HG03460 (cell line): ENCODE results near the gene MZT2B.
"Not testable (repeated sequence)": the region's sequence is repeated elsewhere in the genome, so short reads cannot be mapped to it uniquely, and the experiment has no call there.

Experiments
- ATAC-seq: cut with Tn5 transposase; IDR thresholded peaks from one replicate; pipeline ENCODE4 v1.9.1; 2021; ENCODE audit not compliant: unreplicated experiment

MZT2B gene

GRCh38 chr2:130202518-130202917, 20.5 kb downstream of the MZT2B start:
- not testable (repeated sequence) for ATAC-seq

DNA sequence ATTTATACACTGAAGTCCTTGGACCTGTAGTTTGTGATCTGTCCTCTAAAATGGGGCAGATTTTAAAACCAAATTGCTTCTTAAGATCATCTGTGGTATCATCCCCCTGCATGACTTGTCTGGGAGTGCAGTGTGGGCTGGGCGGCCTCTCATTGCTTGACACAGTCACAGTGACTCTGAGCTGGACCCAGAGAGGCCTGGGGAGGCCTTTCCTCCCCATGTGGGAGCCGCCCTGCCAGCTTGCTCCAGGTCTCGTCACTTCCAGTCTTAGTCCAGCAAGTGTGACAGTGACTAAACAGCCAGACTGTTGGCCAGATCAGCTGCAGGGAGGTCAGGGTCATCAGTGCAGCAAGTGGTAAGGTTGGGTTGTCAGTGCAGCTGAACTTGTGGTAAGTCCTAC, 21.1 kb downstream of the MZT2B start:
- ATAC-seq = not testable (repeated sequence)

DNA sequence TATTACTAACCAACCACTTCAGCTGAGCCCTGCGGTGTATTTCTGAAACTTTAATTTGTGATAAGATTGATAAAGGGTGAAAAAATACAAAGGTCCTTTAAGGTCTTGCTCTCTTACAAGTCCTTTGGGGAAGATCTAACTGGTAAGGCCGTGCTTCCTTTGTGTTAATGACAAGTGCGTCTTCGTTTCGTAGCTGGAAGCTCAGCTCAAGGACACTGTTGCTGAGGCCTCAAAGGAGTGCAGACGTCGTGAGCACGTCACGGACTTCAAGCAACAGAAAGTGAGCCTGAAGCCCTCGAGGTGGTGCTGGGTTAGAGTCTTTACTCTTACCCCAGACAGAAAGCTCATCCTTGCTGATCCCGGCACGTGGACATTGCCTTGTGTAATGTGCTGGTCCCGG, 25.0 kb downstream of the MZT2B start:
- not testable (repeated sequence) for ATAC-seq

DNA sequence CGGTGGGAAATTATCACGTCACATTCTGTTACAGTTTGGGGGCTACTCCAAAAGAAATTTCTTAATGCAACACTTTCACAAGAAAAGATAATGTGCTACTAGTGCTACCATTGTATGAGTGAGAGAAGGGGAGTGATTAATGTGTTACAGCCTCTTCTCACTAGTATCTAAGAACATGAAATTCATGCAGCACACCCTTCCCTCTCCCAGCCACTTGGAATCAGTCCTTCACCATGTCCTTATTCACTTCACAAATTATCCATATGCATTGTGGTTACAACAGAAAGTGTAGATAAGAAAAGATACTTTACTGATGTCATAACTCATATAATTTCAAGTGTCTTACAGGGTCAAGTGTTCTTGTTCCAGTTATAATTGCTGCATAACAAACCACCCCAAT, 37.1 kb downstream of the MZT2B start:
- not testable (repeated sequence) for ATAC-seq

DNA sequence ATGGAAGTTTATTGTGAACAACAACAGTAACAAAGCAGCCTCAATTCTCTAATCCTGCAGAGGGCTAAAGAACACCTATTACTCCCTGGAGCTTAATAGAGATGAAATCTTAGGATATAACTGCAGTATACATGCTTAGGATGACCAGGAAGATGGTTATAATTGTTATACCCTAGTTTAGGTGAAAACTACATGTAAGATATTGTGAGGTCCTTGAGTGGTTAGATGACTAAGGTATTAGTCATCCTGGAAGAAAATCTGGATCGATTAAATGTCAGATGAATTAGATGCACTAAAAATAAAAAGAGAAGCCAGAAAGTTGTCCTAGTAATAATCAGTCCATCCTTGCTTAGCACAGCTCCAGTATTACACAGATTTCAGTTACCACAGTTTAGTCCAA, 38.4 kb downstream of the MZT2B start:
- not testable (repeated sequence) for ATAC-seq

- peak; percentile 86 for ATAC-seq
Observed at GRCh38 chr2:130222523-130222922, 40.5 kb downstream of the MZT2B start.

DNA sequence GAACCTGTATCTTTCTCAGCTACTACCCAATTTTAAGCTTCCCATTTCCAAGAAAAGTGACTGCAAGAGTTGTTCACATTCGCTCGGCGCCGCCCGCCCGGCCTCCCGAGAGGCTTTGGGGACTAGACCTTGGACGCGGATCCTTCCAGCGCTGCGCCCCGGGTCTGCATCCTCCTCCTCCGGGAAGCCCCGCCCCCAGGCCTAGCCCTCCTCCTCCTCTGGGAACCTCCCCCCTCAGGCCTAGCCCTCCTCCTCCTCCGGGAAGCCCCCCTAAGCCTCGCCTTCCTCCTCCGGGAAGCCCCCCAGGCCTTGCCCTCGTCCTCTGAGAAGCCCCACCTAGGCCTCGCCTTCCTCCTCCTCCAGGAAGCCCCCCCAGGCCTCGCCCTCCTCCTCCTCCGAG, 45.9 kb downstream of the MZT2B start:
- ATAC-seq = not testable (repeated sequence)

DNA sequence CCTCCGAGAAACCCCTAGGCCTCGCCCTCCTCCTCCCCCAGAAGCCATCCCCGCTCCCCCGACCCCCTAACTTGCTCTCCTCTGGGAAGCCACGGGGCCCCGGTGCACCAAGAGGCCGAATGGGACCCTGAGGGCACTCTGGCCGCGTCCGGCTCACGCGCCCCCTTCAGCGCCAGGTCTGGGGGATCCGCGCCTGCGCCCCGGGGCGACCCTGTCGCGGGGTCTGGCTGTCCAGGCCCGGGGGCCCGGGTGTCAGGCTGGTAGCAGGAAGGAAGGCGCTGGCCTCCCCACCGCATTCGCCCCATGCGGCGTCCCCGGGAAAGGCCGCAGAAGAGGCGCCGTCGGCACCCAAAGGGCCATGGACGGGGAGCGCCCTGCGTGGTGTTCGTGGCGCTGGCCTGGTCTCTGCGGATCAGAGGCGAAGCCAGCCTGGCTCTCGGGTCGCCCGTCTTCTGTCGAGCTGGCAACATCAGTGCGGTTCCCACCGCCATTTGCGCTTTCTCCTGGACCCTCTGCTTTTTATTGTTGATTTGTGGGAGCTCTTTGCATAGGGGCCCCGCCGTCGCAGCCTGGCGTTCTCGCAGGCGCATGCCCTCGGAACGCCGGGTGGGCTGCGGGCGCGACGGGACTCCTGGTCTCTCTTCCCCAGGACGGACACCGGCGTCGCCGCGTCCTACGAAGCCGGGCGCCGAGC, 46.6 kb downstream of the MZT2B start:
- ATAC-seq = not testable (repeated sequence)

- not testable (repeated sequence) for ATAC-seq
Observed at GRCh38 chr2:130229161-130229510, 47.1 kb downstream of the MZT2B start.

DNA sequence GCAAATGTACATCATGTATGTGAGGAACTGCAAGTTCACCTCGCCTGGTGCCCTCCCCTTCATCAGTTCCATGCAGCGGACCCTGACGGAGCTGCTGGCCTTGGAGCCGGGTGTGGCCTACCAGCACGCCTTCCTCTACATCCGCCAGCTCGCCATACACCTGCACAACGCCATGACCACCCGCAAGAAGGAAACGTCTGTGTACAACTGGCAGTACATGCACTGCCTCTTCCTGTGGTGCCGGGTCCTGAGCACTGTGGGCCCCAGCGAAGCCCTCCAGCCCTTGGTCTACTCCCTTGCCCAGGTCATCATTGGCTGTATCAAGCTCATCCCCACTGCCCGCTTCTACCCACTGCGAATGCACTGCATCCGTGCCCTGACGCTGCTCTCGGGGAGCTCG, 48.3 kb downstream of the MZT2B start:
- not testable (repeated sequence) for ATAC-seq

DNA sequence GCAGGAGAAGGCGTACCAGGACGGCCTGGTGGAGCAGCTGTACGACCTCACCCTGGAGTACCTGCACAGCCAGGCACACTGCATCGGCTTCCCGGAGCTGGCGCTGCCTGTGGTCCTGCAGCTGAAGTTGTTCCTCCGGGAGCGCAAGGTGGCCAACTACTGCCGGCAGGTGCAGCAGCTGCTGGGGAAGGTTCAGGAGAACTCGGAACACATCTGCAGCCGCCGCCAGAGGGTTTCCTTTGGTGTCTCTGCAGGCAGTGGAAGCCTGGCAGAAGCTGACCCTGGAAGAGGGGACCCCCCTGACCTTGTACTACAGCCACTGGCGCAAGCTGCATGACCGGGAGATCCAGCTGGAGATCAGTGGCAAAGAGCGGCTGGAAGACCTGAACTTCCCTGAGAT, 48.8 kb downstream of the MZT2B start:
- not testable (repeated sequence) for ATAC-seq

- ATAC-seq = no peak
Observed at GRCh38 chr2:130231656-130232055, 49.6 kb downstream of the MZT2B start.

- not testable (repeated sequence) for ATAC-seq
Observed at GRCh38 chr2:130233066-130233465, 51.0 kb downstream of the MZT2B start.

- ATAC-seq = not testable (repeated sequence)
Observed at GRCh38 chr2:130239581-130239980, 57.5 kb downstream of the MZT2B start.
